HCT116 (cell line): Measurements from ENCODE around the gene ANKS1A. TPM values are rescaled to one million over a fixed set of nuclear protein-coding genes. Genes with fewer than 3 reads are reported as not detected.

ENCODE experiments used
- ATAC-seq: fragments of 200-7000 bp; cut with Tn5 transposase; 2 replicates; pipeline ENCODE4 v1.9.1; 2020; ENCODE audit warnings: mild to moderate bottlenecking, moderate library complexity
- BruUV-seq: library from RNA; stranded (reverse); fragments of 400-500 nt; replicated peaks from 2 replicates; lab custom pipeline; 2021; lab: Mats Ljungman, UMichigan
- CTCF ChIA-PET: fragments of 300-600 bp; sonication (Branson Sonifier 250); formaldehyde crosslinking; loops from one replicate; lab custom pipeline; 2021; ENCODE audit warnings: antibody characterized with exemption; lab: Charles Lee
- POLR2A ChIA-PET: fragments of 300-600, 350-600 bp; sonication (Branson Sonifier 250); formaldehyde crosslinking; loops from one replicate; lab custom pipeline; 2021; ENCODE audit warnings: antibody characterized with exemption; lab: Charles Lee
- RAD21 ChIA-PET, 2 experiments: fragments of 300-600 bp; sonication (Branson Sonifier 250); formaldehyde crosslinking; loops; one replicate each; lab custom pipeline; 2023; ENCODE audit warnings: low total read pairs in 2 of 2; ENCODE audit not compliant: uncharacterized antibody in 2 of 2, unreplicated experiment in 2 of 2, low non-redundant PET in 1 of 2; lab: Charles Lee
- DNase-seq: peaks from one replicate; pipeline ENCODE4 v3.0.0-alpha.2; 2010; ENCODE audit warnings: low read depth, low spot score
- H2AFZ ChIP-seq: fragments of 200-600 bp; shearing (Covaris generic), sonication (generic); 2 replicates; pipeline ENCODE4 v1.6.1; 2017; ENCODE audit warnings: low read depth, mixed run types, mixed read lengths, antibody characterized with exemption, low read length; ENCODE audit not compliant: poor library complexity, severe bottlenecking
- H3K27ac ChIP-seq: 2 replicates; pipeline ENCODE4 v1.5.1; 2012; ENCODE audit warnings: low read depth, low read length
- H3K27me3 ChIP-seq: fragments of 200-600 bp; sonication (generic); 2 replicates; pipeline ENCODE4 v1.6.1; 2016; ENCODE audit warnings: mixed run types, low read length, mixed read lengths; ENCODE audit not compliant: insufficient read depth
- H3K36me3 ChIP-seq, 2 experiments: fragments of 200-500 bp in 1 of 2; fragments of 200-600 bp in 1 of 2; sonication (Bioruptor generic) in 1 of 2; sonication (generic) in 1 of 2; 2 replicates each; pipeline versions ENCODE4 v1.5.1 to v1.6.1; 2014 to 2016; ENCODE audit warnings: low read length in 2 of 2, inconsistent platforms in 1 of 2, mixed read lengths in 1 of 2, mixed run types in 1 of 2; ENCODE audit not compliant: insufficient read depth in 2 of 2, control insufficient read depth in 1 of 2
- H3K4me1 ChIP-seq, 2 experiments: fragments of 200-600 bp in 1 of 2; sonication (generic) in 1 of 2; 2 replicates each; pipeline versions ENCODE4 v1.5.1 to v1.6.1; 2012 to 2017; ENCODE audit warnings: low read length in 2 of 2, inconsistent platforms in 1 of 2, mild to moderate bottlenecking in 1 of 2, mixed read lengths in 1 of 2, mixed run types in 1 of 2, moderate library complexity in 1 of 2; ENCODE audit not compliant: insufficient read depth in 2 of 2, control insufficient read depth in 1 of 2
- H3K4me2 ChIP-seq: fragments of 200-600 bp; sonication (generic); 2 replicates; pipeline ENCODE4 v1.6.1; 2017; ENCODE audit warnings: mixed run types, low read length, mixed read lengths
- H3K4me3 ChIP-seq, 2 experiments: fragments of 200-600 bp in 1 of 2; sonication (generic) in 1 of 2; replicated peaks in 1 of 2; 2 replicates each; pipeline ENCODE4 v1.5.1; 2011 to 2016; ENCODE audit warnings: low read length in 2 of 2, control low read depth in 1 of 2, low read depth in 1 of 2, mild to moderate bottlenecking in 1 of 2, mixed read lengths in 1 of 2, mixed run types in 1 of 2
- H3K79me2 ChIP-seq: fragments of 200-600 bp; sonication (generic); 2 replicates; pipeline ENCODE4 v1.6.1; 2017; ENCODE audit warnings: mild to moderate bottlenecking, mixed run types, low read length, moderate library complexity, mixed read lengths; ENCODE audit not compliant: insufficient read depth
- H3K9ac ChIP-seq: fragments of 200-600 bp; sonication (generic); 2 replicates; pipeline ENCODE4 v1.6.1; 2016; ENCODE audit warnings: low read length, mixed read lengths
- H3K9me2 ChIP-seq: fragments of 200-600 bp; sonication (generic), shearing (Covaris generic); 2 replicates; pipeline ENCODE4 v1.6.1; 2017; ENCODE audit warnings: mixed run types, mild to moderate bottlenecking, moderate library complexity; ENCODE audit not compliant: insufficient read depth
- H3K9me3 ChIP-seq, 2 experiments: fragments of 200-500 bp in 1 of 2; fragments of 200-600 bp in 1 of 2; sonication (Bioruptor generic) in 1 of 2; sonication (generic) in 1 of 2; 2 replicates each; pipeline ENCODE4 v1.6.1; 2014 to 2017; ENCODE audit warnings: low read length in 2 of 2, mixed read lengths in 2 of 2, inconsistent platforms in 1 of 2, low read depth in 1 of 2, mild to moderate bottlenecking in 1 of 2, mixed run types in 1 of 2, moderate library complexity in 1 of 2; ENCODE audit not compliant: control insufficient read depth in 1 of 2, insufficient read depth in 1 of 2
- H4K20me1 ChIP-seq: fragments of 200-600 bp; sonication (generic), shearing (Covaris generic); 2 replicates; pipeline ENCODE4 v1.6.1; 2017; ENCODE audit warnings: mixed run types, mild to moderate bottlenecking, moderate library complexity; ENCODE audit not compliant: insufficient read depth
- CBX3 ChIP-seq: IDR thresholded peaks from 2 replicates; pipeline ENCODE4 v1.6.1; 2012; ENCODE audit warnings: low read depth
- POLR2AphosphoS5 ChIP-seq: IDR thresholded peaks from 2 replicates; pipeline ENCODE4 v1.6.1; 2011; ENCODE audit warnings: mild to moderate bottlenecking, low read depth, low read length, moderate library complexity
- RAD21 ChIP-seq: IDR thresholded peaks from 2 replicates; pipeline ENCODE4 v1.6.1; 2012; ENCODE audit warnings: low read depth, mild to moderate bottlenecking
- SIN3A ChIP-seq: IDR thresholded peaks from 2 replicates; pipeline ENCODE4 v1.6.1; 2012; ENCODE audit warnings: low read depth
- SP1 ChIP-seq: IDR thresholded peaks from 2 replicates; pipeline ENCODE4 v1.6.1; 2012; ENCODE audit warnings: low read depth
- SRF ChIP-seq: IDR thresholded peaks from 2 replicates; pipeline ENCODE4 v1.6.1; 2012; ENCODE audit warnings: low read depth
- TCF7L2 ChIP-seq: IDR thresholded peaks from 2 replicates; pipeline ENCODE4 v1.7.0; 2011; ENCODE audit warnings: borderline replicate concordance, inconsistent platforms; ENCODE audit not compliant: insufficient read depth, insufficient read length; ENCODE audit errors: extremely low read depth
- ZBTB33 ChIP-seq: IDR thresholded peaks from 2 replicates; pipeline ENCODE4 v1.6.1; 2011; ENCODE audit warnings: mild to moderate bottlenecking, low read length, moderate library complexity; ENCODE audit not compliant: insufficient replicate concordance; ENCODE audit errors: extremely low read depth
- ZNF274 ChIP-seq: fragments of 200-500 bp; sonication (Bioruptor generic); IDR thresholded peaks from 2 replicates; pipeline ENCODE4 v1.6.1; 2014; ENCODE audit warnings: mild to moderate bottlenecking, low read depth, low read length, inconsistent platforms
- intact Hi-C: fragments of 100-400 bp; cut with micrococcal nuclease; formaldehyde crosslinking; loops from 2 replicates; pipeline ENCODE4 v1.10.0; 2022
- total RNA-seq: library from RNA; stranded (reverse); gene quantifications from one replicate; pipeline ENCODE4 v1.2.1, GENCODE V29; 2021; ENCODE audit not compliant: unreplicated experiment

Gene ANKS1A
- total RNA-seq, 1 experiment from 2014 or later = 20.6 TPM

- ATAC-seq (no peak), DNase-seq (no peak)
- Histone ChIP-seq H3K9me2 (no peaks in the 10 kb centered on the region), H3K79me2 (no peaks in the 10 kb centered on the region), H3K27ac (no peak overlapping the region), H2AFZ (no peak overlapping the region), H3K4me2 (no peak overlapping the region), H3K4me3 (no peak overlapping the region), H4K20me1 (no peaks in the 10 kb centered on the region), H3K9me3 (no peaks in the 10 kb centered on the region), H3K9ac (no peak overlapping the region), H3K36me3 (no peaks in the 10 kb centered on the region; a peak in 2 of 4 replicates), H3K27me3 (no peaks in the 10 kb centered on the region), H3K4me1 (no peaks in the 10 kb centered on the region)
- TF ChIP-seq ZBTB33 = no peak
- no peak for TF ChIP-seq ZNF274
- TF ChIP-seq CBX3 = no peak
- no peak for TF ChIP-seq RAD21
- TF ChIP-seq TCF7L2 = no peak
- TF ChIP-seq POLR2AphosphoS5 = no peak
- no peak for TF ChIP-seq SRF
- TF ChIP-seq SP1 = no peak
- no peak for TF ChIP-seq SIN3A
- BruUV-seq = no TSS peak
- CTCF ChIA-PET = no interaction called here
- intact Hi-C loops = no loop called here
- RAD21 ChIA-PET = no interaction called here
- POLR2A ChIA-PET = no interaction called here
Observed at GRCh38 chr6:35084041-35084491, 195.0 kb downstream of the ANKS1A start.
